HCT116 (cell line): ENCODE measurements around the gene RILPL2. TPM values are rescaled to one million over a fixed set of nuclear protein-coding genes. Genes with fewer than 3 reads are reported as not detected.

Experiments
- ATAC-seq: fragments of 200-7000 bp; cut with Tn5 transposase; 2 replicates; pipeline ENCODE4 v1.9.1; 2020; ENCODE audit warnings: mild to moderate bottlenecking, moderate library complexity
- BruUV-seq: library from RNA; stranded (reverse); fragments of 400-500 nt; replicated peaks from 2 replicates; lab custom pipeline; 2021; lab: Mats Ljungman, UMichigan
- CTCF ChIA-PET: fragments of 300-600 bp; sonication (Branson Sonifier 250); formaldehyde crosslinking; loops from one replicate; lab custom pipeline; 2021; ENCODE audit warnings: antibody characterized with exemption; lab: Charles Lee
- POLR2A ChIA-PET: fragments of 300-600, 350-600 bp; sonication (Branson Sonifier 250); formaldehyde crosslinking; loops from one replicate; lab custom pipeline; 2021; ENCODE audit warnings: antibody characterized with exemption; lab: Charles Lee
- RAD21 ChIA-PET, 2 experiments: fragments of 300-600 bp; sonication (Branson Sonifier 250); formaldehyde crosslinking; loops; one replicate each; lab custom pipeline; 2023; ENCODE audit warnings: low total read pairs in 2 of 2; ENCODE audit not compliant: uncharacterized antibody in 2 of 2, unreplicated experiment in 2 of 2, low non-redundant PET in 1 of 2; lab: Charles Lee
- DNase-seq: peaks from one replicate; pipeline ENCODE4 v3.0.0-alpha.2; 2010; ENCODE audit warnings: low read depth, low spot score
- H2AFZ ChIP-seq: fragments of 200-600 bp; shearing (Covaris generic), sonication (generic); 2 replicates; pipeline ENCODE4 v1.6.1; 2017; ENCODE audit warnings: low read depth, mixed run types, mixed read lengths, antibody characterized with exemption, low read length; ENCODE audit not compliant: poor library complexity, severe bottlenecking
- H3K27ac ChIP-seq: 2 replicates; pipeline ENCODE4 v1.5.1; 2012; ENCODE audit warnings: low read depth, low read length
- H3K27me3 ChIP-seq: fragments of 200-600 bp; sonication (generic); 2 replicates; pipeline ENCODE4 v1.6.1; 2016; ENCODE audit warnings: mixed run types, low read length, mixed read lengths; ENCODE audit not compliant: insufficient read depth
- H3K36me3 ChIP-seq, 2 experiments: fragments of 200-500 bp in 1 of 2; fragments of 200-600 bp in 1 of 2; sonication (Bioruptor generic) in 1 of 2; sonication (generic) in 1 of 2; 2 replicates each; pipeline versions ENCODE4 v1.5.1 to v1.6.1; 2014 to 2016; ENCODE audit warnings: low read length in 2 of 2, inconsistent platforms in 1 of 2, mixed read lengths in 1 of 2, mixed run types in 1 of 2; ENCODE audit not compliant: insufficient read depth in 2 of 2, control insufficient read depth in 1 of 2
- H3K4me1 ChIP-seq, 2 experiments: fragments of 200-600 bp in 1 of 2; sonication (generic) in 1 of 2; 2 replicates each; pipeline versions ENCODE4 v1.5.1 to v1.6.1; 2012 to 2017; ENCODE audit warnings: low read length in 2 of 2, inconsistent platforms in 1 of 2, mild to moderate bottlenecking in 1 of 2, mixed read lengths in 1 of 2, mixed run types in 1 of 2, moderate library complexity in 1 of 2; ENCODE audit not compliant: insufficient read depth in 2 of 2, control insufficient read depth in 1 of 2
- H3K4me2 ChIP-seq: fragments of 200-600 bp; sonication (generic); 2 replicates; pipeline ENCODE4 v1.6.1; 2017; ENCODE audit warnings: mixed run types, low read length, mixed read lengths
- H3K4me3 ChIP-seq, 2 experiments: fragments of 200-600 bp in 1 of 2; sonication (generic) in 1 of 2; replicated peaks in 1 of 2; 2 replicates each; pipeline ENCODE4 v1.5.1; 2011 to 2016; ENCODE audit warnings: low read length in 2 of 2, control low read depth in 1 of 2, low read depth in 1 of 2, mild to moderate bottlenecking in 1 of 2, mixed read lengths in 1 of 2, mixed run types in 1 of 2
- H3K79me2 ChIP-seq: fragments of 200-600 bp; sonication (generic); 2 replicates; pipeline ENCODE4 v1.6.1; 2017; ENCODE audit warnings: mild to moderate bottlenecking, mixed run types, low read length, moderate library complexity, mixed read lengths; ENCODE audit not compliant: insufficient read depth
- H3K9ac ChIP-seq: fragments of 200-600 bp; sonication (generic); 2 replicates; pipeline ENCODE4 v1.6.1; 2016; ENCODE audit warnings: low read length, mixed read lengths
- H3K9me2 ChIP-seq: fragments of 200-600 bp; sonication (generic), shearing (Covaris generic); 2 replicates; pipeline ENCODE4 v1.6.1; 2017; ENCODE audit warnings: mixed run types, mild to moderate bottlenecking, moderate library complexity; ENCODE audit not compliant: insufficient read depth
- H3K9me3 ChIP-seq, 2 experiments: fragments of 200-500 bp in 1 of 2; fragments of 200-600 bp in 1 of 2; sonication (Bioruptor generic) in 1 of 2; sonication (generic) in 1 of 2; 2 replicates each; pipeline ENCODE4 v1.6.1; 2014 to 2017; ENCODE audit warnings: low read length in 2 of 2, mixed read lengths in 2 of 2, inconsistent platforms in 1 of 2, low read depth in 1 of 2, mild to moderate bottlenecking in 1 of 2, mixed run types in 1 of 2, moderate library complexity in 1 of 2; ENCODE audit not compliant: control insufficient read depth in 1 of 2, insufficient read depth in 1 of 2
- H4K20me1 ChIP-seq: fragments of 200-600 bp; sonication (generic), shearing (Covaris generic); 2 replicates; pipeline ENCODE4 v1.6.1; 2017; ENCODE audit warnings: mixed run types, mild to moderate bottlenecking, moderate library complexity; ENCODE audit not compliant: insufficient read depth
- CBX3 ChIP-seq: IDR thresholded peaks from 2 replicates; pipeline ENCODE4 v1.6.1; 2012; ENCODE audit warnings: low read depth
- EGR1 ChIP-seq: IDR thresholded peaks from 2 replicates; pipeline ENCODE4 v1.6.1; 2012; ENCODE audit warnings: low read depth
- EZH2phosphoT487 ChIP-seq: fragments of 200-600 bp; IDR thresholded peaks from 2 replicates; pipeline ENCODE4 v1.6.1; 2018; ENCODE audit warnings: antibody characterized with exemption, borderline replicate concordance
- JUND ChIP-seq: IDR thresholded peaks from 2 replicates; pipeline ENCODE4 v1.6.1; 2012
- POLR2A ChIP-seq: IDR thresholded peaks from 2 replicates; pipeline ENCODE4 v1.7.0; 2011; ENCODE audit warnings: borderline replicate concordance; ENCODE audit not compliant: insufficient read depth, insufficient read length; ENCODE audit errors: extremely low read depth
- RAD21 ChIP-seq: IDR thresholded peaks from 2 replicates; pipeline ENCODE4 v1.6.1; 2012; ENCODE audit warnings: low read depth, mild to moderate bottlenecking
- SP1 ChIP-seq: IDR thresholded peaks from 2 replicates; pipeline ENCODE4 v1.6.1; 2012; ENCODE audit warnings: low read depth
- SRF ChIP-seq: IDR thresholded peaks from 2 replicates; pipeline ENCODE4 v1.6.1; 2012; ENCODE audit warnings: low read depth
- YY1 ChIP-seq: IDR thresholded peaks from 2 replicates; pipeline ENCODE4 v1.6.1; 2011; ENCODE audit warnings: low read length, low read depth, moderate library complexity, mild to moderate bottlenecking; ENCODE audit not compliant: insufficient replicate concordance; ENCODE audit errors: extremely low read depth
- ZBTB33 ChIP-seq: IDR thresholded peaks from 2 replicates; pipeline ENCODE4 v1.6.1; 2011; ENCODE audit warnings: mild to moderate bottlenecking, low read length, moderate library complexity; ENCODE audit not compliant: insufficient replicate concordance; ENCODE audit errors: extremely low read depth
- ZFX ChIP-seq: fragments of 450-650 bp; IDR thresholded peaks from 2 replicates; pipeline ENCODE4 v1.6.1; 2017
- ZNF274 ChIP-seq: fragments of 200-500 bp; sonication (Bioruptor generic); IDR thresholded peaks from 2 replicates; pipeline ENCODE4 v1.6.1; 2014; ENCODE audit warnings: mild to moderate bottlenecking, low read depth, low read length, inconsistent platforms
- intact Hi-C: fragments of 100-400 bp; cut with micrococcal nuclease; formaldehyde crosslinking; loops from 2 replicates; pipeline ENCODE4 v1.10.0; 2022
- total RNA-seq: library from RNA; stranded (reverse); gene quantifications from one replicate; pipeline ENCODE4 v1.2.1, GENCODE V29; 2021; ENCODE audit not compliant: unreplicated experiment

The RILPL2 gene
- total RNA-seq, 1 experiment from 2014 or later = 2.3 TPM

- POLR2A ChIA-PET = no interaction called here
- Histone ChIP-seq H3K79me2 (peaks cover 77% of the 10 kb centered on the region), H3K27me3 (no peaks in the 10 kb centered on the region), H3K9ac (no peak overlapping the region), H3K4me1 (no peaks in the 10 kb centered on the region), H3K9me2 (no peaks in the 10 kb centered on the region), H3K36me3 (peaks cover 32 to 46% of the 10 kb centered on the region in 2 experiments), H3K9me3 (no peaks in the 10 kb centered on the region), H2AFZ (no peak overlapping the region), H3K4me3 (no peak overlapping the region), H3K27ac (no peak overlapping the region), H4K20me1 (no peaks in the 10 kb centered on the region), H3K4me2 (no peak overlapping the region)
- intact Hi-C loops = no loop called here
- ATAC-seq (no peak), DNase-seq (no peak)
- CTCF ChIA-PET = no interaction called here
- BruUV-seq = no TSS peak
- no peak for TF ChIP-seq ZNF274
- no peak for TF ChIP-seq EZH2phosphoT487
- no peak for TF ChIP-seq EGR1
- no peak for TF ChIP-seq RAD21
- no peak for TF ChIP-seq JUND
- TF ChIP-seq ZBTB33 = no peak
- RAD21 ChIA-PET = no interaction called here
Measured at GRCh38 chr12:123398177-123398549, 38.3 kb downstream of the RILPL2 start.

- Histone ChIP-seq H3K27me3 (no peaks in the 10 kb centered on the region), H3K9me2 (no peaks in the 10 kb centered on the region), H3K27ac (no peak overlapping the region), H3K4me1 (no peaks in the 10 kb centered on the region), H3K4me2 (no peak overlapping the region), H3K4me3 (no peak overlapping the region), H3K9me3 (no peaks in the 10 kb centered on the region), H4K20me1 (no peaks in the 10 kb centered on the region), H3K9ac (no peak overlapping the region), H2AFZ (no peak overlapping the region), H3K79me2 (peaks cover 83% of the 10 kb centered on the region), H3K36me3 (peaks cover 32 to 50% of the 10 kb centered on the region in 2 experiments)
- intact Hi-C loops = no loop called here
- ATAC-seq (no peak), DNase-seq (no peak)
- CTCF ChIA-PET = no interaction called here
- no TSS peak for BruUV-seq
- RAD21 ChIA-PET = no interaction called here
- POLR2A ChIA-PET = no interaction called here
- TF ChIP-seq ZBTB33 (no peak), CBX3 (no peak), ZFX (no peak), SRF (no peak), SP1 (no peak), ZNF274 (no peak), YY1 (no peak), POLR2A (no peak)
Measured at GRCh38 chr12:123397400-123397799, 39.1 kb downstream of the RILPL2 start.
